Body of pancreas (tissue), 4 donors: ENCODE data around the gene AP2A2. TPM values are rescaled to one million over a fixed set of nuclear protein-coding genes. Genes with fewer than 3 reads are reported as not detected.

Source experiments
- ATAC-seq: fragments of 150-250 bp; one replicate; pipeline ENCODE4 v1.9.1; 2016
- DNase-seq, 4 donors: peaks; one replicate each; pipeline ENCODE4 v3.0.0-alpha.2; 2019
- H3K27ac ChIP-seq, 4 donors: fragments of 200-600 bp; sonication (generic); 1 replicate in 3 of 4; 2 replicates in 1 of 4; pipeline versions ENCODE4 v1.5.1 to v1.6.1; 2016 to 2019; ENCODE audit warnings: mild to moderate bottlenecking in 1 of 4, mixed read lengths in 1 of 4, moderate library complexity in 1 of 4
- H3K27me3 ChIP-seq, 2 donors: fragments of 200-600 bp; sonication (generic); one replicate each; pipeline ENCODE4 v1.6.0; 2016; ENCODE audit warnings: mild to moderate bottlenecking in 1 of 2
- H3K36me3 ChIP-seq, 2 donors: fragments of 200-600 bp; sonication (generic); replicated peaks in 1 of 2; 2 replicates each; pipeline ENCODE4 v1.5.1; 2016; ENCODE audit warnings: low read depth in 2 of 2; ENCODE audit not compliant: insufficient read depth in 1 of 2
- H3K4me1 ChIP-seq: fragments of 200-600 bp; sonication (generic); one replicate; pipeline ENCODE4 v1.6.0; 2016
- H3K4me3 ChIP-seq, 2 donors: fragments of 200-600 bp; sonication (generic); 1 replicate in 1 of 2; 2 replicates in 1 of 2; pipeline ENCODE4 v1.5.1; 2016 to 2019
- H3K9me3 ChIP-seq, 3 donors: fragments of 200-600 bp; sonication (generic); 1 replicate in 2 of 3; 2 replicates in 1 of 3; pipeline ENCODE4 v1.5.1; 2016
- POLR2A ChIP-seq, 3 donors: fragments of 450-650 bp; IDR thresholded peaks; one replicate each; pipeline ENCODE4 v1.6.1; 2016; ENCODE audit warnings: antibody characterized with exemption in 3 of 3, mild to moderate bottlenecking in 2 of 3
- WGBS, 2 donors: methylation state at CpG; one replicate each; pipeline ENCODE4 v1.1.5; 2017; 5-methylcytosine and 5-hydroxymethylcytosine counted together
- intact Hi-C: fragments of 100-400 bp; cut with DNase I; formaldehyde crosslinking; loops from one replicate; pipeline ENCODE4 v1.15.1; 2023
- total RNA-seq, 2 donors: library from RNA; depleted of rRNA; stranded (reverse); fragments of >200 nt; gene quantifications; one replicate each; pipeline ENCODE4 v1.1.0, GENCODE V29; 2016
- TF ChIP-seq, protein P1 (sequence below), 7 experiments: fragments of 450-650 bp in 4 of 7; fragments of 200-600 bp in 3 of 7; sonication (generic) in 3 of 7; IDR thresholded peaks; one replicate each; pipeline ENCODE4 v1.5.1; 2016 to 2019; ENCODE audit warnings: antibody characterized with exemption in 7 of 7

The AP2A2 gene
- total RNA-seq, 2 donors from 2014 or later = 40.7 to 77.8 TPM

DNA sequence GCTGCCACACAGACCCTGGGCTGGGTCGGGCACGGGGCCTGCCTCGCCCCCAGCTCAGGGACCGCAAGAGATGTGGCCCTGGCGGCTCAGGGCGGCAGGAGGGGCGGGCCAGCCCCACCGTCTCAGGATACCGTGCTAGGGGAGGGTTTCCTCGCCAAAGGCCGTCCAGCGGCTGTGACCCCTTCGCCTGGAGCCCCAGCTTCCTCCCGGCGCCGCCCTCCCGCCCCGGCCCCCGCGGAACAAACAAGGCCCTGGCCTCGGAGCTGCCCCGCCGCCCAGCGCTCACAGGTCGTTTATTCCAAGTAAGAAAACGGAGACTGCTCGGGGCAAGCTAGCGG lies 543 bp upstream of the AP2A2 start:
- peak in 3 of 4 donors; percentile 28 to 42 (median 35) for DNase-seq

DNA sequence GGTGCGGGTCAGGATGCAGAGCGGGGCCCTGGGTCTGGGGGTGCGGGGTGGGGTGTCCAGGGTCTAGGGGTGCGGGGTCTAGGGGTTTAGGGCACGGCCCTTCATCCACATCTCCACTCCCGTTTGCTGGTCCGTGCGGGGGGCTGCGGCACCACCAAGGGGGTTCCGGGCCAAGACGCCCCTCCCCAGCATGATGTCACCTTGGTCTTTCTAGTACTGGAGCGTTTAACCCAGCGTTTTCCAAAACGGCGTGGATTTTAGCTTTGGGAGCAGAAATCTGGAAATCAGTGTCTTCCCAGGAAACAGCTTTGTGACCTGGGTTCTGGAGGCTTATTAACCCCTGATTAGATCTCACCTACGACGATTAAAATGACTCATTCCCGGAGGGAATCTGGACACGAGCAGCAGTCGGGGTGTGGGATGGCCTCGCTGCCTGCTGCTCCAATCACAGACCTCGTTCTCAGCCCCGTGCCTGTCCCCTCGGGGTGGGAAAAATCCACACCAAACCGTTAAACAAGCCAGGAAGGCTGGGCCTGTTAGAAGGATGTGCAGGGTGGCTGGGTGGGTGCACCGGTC lies 759 bp downstream of the AP2A2 start:
- WGBS, 2 donors = 5 to 22% methylated on average over 1 to 25 of the region's 26 CpGs
- H3K4me3 ChIP-seq = peak overlapping the region; percentile 56 to 72
- peak overlapping the region; percentile 66 to 95 (median 86) for H3K27ac ChIP-seq
- H3K4me1 ChIP-seq = peaks cover 29% of the 10 kb centered on the region
- intact Hi-C loops = no loop called here
- no peaks in the 10 kb centered on the region for H3K9me3 ChIP-seq
- TF ChIP-seq, protein P1, sequence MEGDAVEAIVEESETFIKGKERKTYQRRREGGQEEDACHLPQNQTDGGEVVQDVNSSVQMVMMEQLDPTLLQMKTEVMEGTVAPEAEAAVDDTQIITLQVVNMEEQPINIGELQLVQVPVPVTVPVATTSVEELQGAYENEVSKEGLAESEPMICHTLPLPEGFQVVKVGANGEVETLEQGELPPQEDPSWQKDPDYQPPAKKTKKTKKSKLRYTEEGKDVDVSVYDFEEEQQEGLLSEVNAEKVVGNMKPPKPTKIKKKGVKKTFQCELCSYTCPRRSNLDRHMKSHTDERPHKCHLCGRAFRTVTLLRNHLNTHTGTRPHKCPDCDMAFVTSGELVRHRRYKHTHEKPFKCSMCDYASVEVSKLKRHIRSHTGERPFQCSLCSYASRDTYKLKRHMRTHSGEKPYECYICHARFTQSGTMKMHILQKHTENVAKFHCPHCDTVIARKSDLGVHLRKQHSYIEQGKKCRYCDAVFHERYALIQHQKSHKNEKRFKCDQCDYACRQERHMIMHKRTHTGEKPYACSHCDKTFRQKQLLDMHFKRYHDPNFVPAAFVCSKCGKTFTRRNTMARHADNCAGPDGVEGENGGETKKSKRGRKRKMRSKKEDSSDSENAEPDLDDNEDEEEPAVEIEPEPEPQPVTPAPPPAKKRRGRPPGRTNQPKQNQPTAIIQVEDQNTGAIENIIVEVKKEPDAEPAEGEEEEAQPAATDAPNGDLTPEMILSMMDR (IDR thresholded peaks at IDR 0.05) = no peak
- TF ChIP-seq POLR2A (IDR thresholded peaks at IDR 0.05) = no peak
- H3K36me3 ChIP-seq = no peaks in the 10 kb centered on the region
- ATAC-seq = peak; percentile 16
- H3K27me3 ChIP-seq = no peaks in the 10 kb centered on the region
- peak; percentile 31 to 54 (median 48) for DNase-seq

More for the DNA sequence above, 543 bp upstream of the AP2A2 start:
- Histone ChIP-seq H3K27ac (peak overlapping the region; percentile 59 to 95 (median 78)), H3K9me3 (no peaks in the 10 kb centered on the region), H3K4me1 (peaks cover 25% of the 10 kb centered on the region), H3K4me3 (no peak overlapping the region), H3K27me3 (no peaks in the 10 kb centered on the region), H3K36me3 (no peaks in the 10 kb centered on the region)
- no peak for TF ChIP-seq POLR2A (IDR thresholded peaks at IDR 0.05)
- TF ChIP-seq, protein P1 (IDR thresholded peaks at IDR 0.05) = no peak
- no peak for ATAC-seq
- intact Hi-C loops = no loop called here
- 69% methylated on average over 11 of the region's 28 CpGs; no CpG with 5 or more reads in 1 of the 2 donors for WGBS, 2 donors

DNA sequence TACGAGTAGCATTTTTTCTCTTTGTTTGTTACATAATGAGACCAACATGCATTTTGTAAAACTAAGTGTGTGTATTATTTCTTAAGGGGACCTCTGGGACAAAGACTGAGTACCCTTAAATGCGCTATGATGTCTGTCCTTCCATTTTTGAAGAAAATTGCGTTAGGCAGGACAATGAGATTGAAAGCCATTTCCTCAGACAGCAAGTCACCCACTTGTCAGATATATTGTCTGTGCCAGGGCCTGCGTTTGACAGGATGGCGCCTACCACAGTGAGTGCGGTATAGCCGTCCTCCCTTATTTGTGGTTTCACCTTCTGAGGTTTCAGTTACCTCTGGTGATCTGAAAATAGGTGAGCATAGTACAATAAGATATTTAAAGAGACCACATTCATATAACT lies 2.2 kb downstream of the AP2A2 start:
- Histone ChIP-seq H3K9me3 (no peaks in the 10 kb centered on the region), H3K4me3 (no peak overlapping the region), H3K27ac (peak overlapping the region in 1 of 4 donors; percentile 95), H3K27me3 (no peaks in the 10 kb centered on the region), H3K4me1 (peaks cover 34% of the 10 kb centered on the region), H3K36me3 (no peaks in the 10 kb centered on the region)
- TF ChIP-seq, protein P1 (IDR thresholded peaks at IDR 0.05) = no peak
- no peak for TF ChIP-seq POLR2A (IDR thresholded peaks at IDR 0.05)
- intact Hi-C loops = no loop called here
- ATAC-seq = no peak
- 46 to 60% methylated on average over 7 of the region's 7 CpGs for WGBS, 2 donors
- no peak for DNase-seq

DNA sequence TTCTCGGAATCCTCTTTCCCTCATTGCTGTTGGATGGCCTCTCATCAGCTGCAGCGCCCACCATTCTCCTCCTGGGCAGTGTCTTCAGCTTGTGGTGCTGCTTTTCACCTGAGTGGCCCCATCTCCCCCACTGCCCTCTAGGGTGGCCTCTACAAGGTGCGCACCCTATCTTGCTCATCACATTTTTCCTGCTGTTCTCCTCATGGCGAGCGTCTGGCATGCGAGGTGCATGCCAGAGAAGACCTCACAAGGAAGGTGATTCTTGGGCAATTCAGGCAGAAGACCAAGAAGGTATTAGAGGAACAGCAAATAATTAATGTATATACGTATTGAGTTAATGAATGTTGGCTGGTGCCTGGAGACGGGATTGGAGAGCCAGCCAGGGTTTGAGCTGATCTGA lies 3.1 kb downstream of the AP2A2 start:
- no peaks in the 10 kb centered on the region for H3K27me3 ChIP-seq
- intact Hi-C loops = no loop called here
- no peaks in the 10 kb centered on the region for H3K36me3 ChIP-seq
- ATAC-seq (no peak), DNase-seq (no peak)
- TF ChIP-seq, protein P1 (IDR thresholded peaks at IDR 0.05) = no peak
- peaks cover 39% of the 10 kb centered on the region for H3K4me1 ChIP-seq
- whole genome bisulfite sequencing, 2 donors = 76% methylated on average over 8 of the region's 8 CpGs
- H3K27ac ChIP-seq = peak overlapping the region in 1 of 4 donors; percentile 16
- H3K9me3 ChIP-seq = no peaks in the 10 kb centered on the region
- H3K4me3 ChIP-seq = no peak overlapping the region

DNA sequence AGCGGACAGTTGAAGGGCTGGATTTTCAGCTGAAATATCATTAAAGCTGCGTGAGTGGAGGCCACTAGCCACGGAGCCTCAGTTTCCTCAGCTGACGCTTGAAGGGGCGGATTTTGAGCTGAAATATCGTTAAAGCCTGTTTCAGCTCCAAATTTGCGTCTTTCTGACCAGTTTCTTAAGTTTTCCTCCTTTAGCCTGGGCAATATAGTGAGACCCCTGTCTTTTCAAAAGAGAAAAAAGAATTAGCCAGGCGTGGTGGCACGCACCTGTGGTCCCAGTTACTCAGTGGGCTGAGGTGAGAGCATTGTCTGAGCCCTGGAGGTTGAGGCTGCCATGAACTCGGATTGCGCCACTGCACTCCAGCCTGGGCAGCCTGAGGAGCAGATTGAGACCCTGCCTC lies 3.7 kb downstream of the AP2A2 start:
- DNase-seq (no peak), ATAC-seq (no peak)
- 93 to 97% methylated on average over 9 to 11 of the region's 11 CpGs for WGBS, 2 donors
- Histone ChIP-seq H3K36me3 (no peaks in the 10 kb centered on the region), H3K4me3 (no peak overlapping the region), H3K4me1 (peaks cover 41% of the 10 kb centered on the region), H3K9me3 (no peaks in the 10 kb centered on the region), H3K27ac (peak overlapping the region in 1 of 4 donors; percentile 16), H3K27me3 (no peaks in the 10 kb centered on the region)
- no peak for TF ChIP-seq POLR2A (IDR thresholded peaks at IDR 0.05)
- TF ChIP-seq, protein P1 (IDR thresholded peaks at IDR 0.05) = no peak
- intact Hi-C loops = no loop called here
